K562 (cell line): ENCODE measurements around the gene NOXRED1. TPM values are rescaled to one million over a fixed set of nuclear protein-coding genes. Genes with fewer than 3 reads are reported as not detected.

ENCODE experiments used
- ZNF695 ChIP-seq: fragments of 450-650 bp; formaldehyde crosslinking; IDR thresholded peaks from 2 replicates; pipeline ENCODE4 v1.4.0; 2020; ENCODE audit warnings: mild to moderate bottlenecking, moderate library complexity
- polyA plus RNA-seq, 8 experiments: library from polyadenylated mRNA; depleted of rRNA in 4 of 8; stranded (reverse) in 5 of 8; unstranded in 3 of 8; fragments of >200 nt; fragmentation: Nextera tagmentation in 2 of 8; fragmentation: Illumina TruSeq in 1 of 8; extraction: Ambion mirVana in 2 of 8; extraction: Trizol in 1 of 8; gene quantifications; 2 replicates each; pipeline versions ENCODE4 v1.2.1 to v1.2.3, GENCODE V29; 2011 to 2014; ENCODE audit warnings: inconsistent platforms in 1 of 8, missing spikeins in 1 of 8
- total RNA-seq, 7 experiments: library from RNA; depleted of rRNA in 6 of 7; stranded (reverse); fragments of >200 nt in 6 of 7; fragmentation: Illumina TruSeq in 2 of 7; extraction: Trizol in 2 of 7; gene quantifications; 2 replicates each; pipeline versions ENCODE4 v1.2.1 to v1.2.3, GENCODE V29; 2011 to 2021; ENCODE audit warnings: low replicate concordance in 1 of 7
- TF ChIP-seq, protein P1 (sequence below): IDR thresholded peaks from 3 replicates; pipeline ENCODE4 v1.6.1; 2011; ENCODE audit warnings: borderline replicate concordance, mild to moderate bottlenecking; ENCODE audit not compliant: insufficient read length, insufficient read depth
- TF ChIP-seq, protein P2 (sequence below): fragments of 450-650 bp; IDR thresholded peaks from 2 replicates; pipeline ENCODE4 v1.7.0; 2016; ENCODE audit warnings: borderline replicate concordance
- TF ChIP-seq, protein P3 (sequence below): fragments of 250-450 bp; sonication (Bioruptor Pico); IDR thresholded peaks from 2 replicates; pipeline ENCODE4 v1.4.0; 2020; ENCODE audit warnings: mild to moderate bottlenecking, moderate library complexity

The NOXRED1 gene
- total and polyA plus RNA-seq, 9 of the 15 experiments (the other 6 are each of a cell fraction or from before 2014, with no cell fraction given) = 0.15 to 0.85 (median 0.30) TPM

DNA sequence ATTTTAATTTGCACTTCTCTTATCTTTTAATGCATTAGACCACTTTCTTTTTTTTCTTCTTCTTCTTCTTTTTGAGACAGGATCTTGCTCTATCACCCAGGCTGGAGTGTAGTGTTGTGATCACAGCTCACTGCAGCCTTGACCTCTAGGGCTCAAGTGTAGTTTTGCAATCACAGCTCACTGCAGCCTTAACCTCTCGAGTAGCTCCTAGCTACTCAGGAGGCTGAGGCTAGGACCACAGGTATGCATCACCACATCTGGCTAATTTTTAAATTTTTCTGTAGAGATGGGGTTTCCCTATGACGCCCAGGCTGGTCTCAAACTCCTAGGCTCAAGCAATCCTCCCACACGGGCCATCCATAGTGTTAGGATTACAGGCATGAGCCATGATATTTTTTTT, 59.2 kb downstream of the NOXRED1 start (continued):
- TF ChIP-seq, protein P1, sequence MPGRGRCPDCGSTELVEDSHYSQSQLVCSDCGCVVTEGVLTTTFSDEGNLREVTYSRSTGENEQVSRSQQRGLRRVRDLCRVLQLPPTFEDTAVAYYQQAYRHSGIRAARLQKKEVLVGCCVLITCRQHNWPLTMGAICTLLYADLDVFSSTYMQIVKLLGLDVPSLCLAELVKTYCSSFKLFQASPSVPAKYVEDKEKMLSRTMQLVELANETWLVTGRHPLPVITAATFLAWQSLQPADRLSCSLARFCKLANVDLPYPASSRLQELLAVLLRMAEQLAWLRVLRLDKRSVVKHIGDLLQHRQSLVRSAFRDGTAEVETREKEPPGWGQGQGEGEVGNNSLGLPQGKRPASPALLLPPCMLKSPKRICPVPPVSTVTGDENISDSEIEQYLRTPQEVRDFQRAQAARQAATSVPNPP = no peak
- no peak for TF ChIP-seq ZNF695 (CRISPR knock-in tag)
- TF ChIP-seq, protein P2, sequence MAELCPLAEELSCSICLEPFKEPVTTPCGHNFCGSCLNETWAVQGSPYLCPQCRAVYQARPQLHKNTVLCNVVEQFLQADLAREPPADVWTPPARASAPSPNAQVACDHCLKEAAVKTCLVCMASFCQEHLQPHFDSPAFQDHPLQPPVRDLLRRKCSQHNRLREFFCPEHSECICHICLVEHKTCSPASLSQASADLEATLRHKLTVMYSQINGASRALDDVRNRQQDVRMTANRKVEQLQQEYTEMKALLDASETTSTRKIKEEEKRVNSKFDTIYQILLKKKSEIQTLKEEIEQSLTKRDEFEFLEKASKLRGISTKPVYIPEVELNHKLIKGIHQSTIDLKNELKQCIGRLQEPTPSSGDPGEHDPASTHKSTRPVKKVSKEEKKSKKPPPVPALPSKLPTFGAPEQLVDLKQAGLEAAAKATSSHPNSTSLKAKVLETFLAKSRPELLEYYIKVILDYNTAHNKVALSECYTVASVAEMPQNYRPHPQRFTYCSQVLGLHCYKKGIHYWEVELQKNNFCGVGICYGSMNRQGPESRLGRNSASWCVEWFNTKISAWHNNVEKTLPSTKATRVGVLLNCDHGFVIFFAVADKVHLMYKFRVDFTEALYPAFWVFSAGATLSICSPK = no peak
- TF ChIP-seq, protein P3, sequence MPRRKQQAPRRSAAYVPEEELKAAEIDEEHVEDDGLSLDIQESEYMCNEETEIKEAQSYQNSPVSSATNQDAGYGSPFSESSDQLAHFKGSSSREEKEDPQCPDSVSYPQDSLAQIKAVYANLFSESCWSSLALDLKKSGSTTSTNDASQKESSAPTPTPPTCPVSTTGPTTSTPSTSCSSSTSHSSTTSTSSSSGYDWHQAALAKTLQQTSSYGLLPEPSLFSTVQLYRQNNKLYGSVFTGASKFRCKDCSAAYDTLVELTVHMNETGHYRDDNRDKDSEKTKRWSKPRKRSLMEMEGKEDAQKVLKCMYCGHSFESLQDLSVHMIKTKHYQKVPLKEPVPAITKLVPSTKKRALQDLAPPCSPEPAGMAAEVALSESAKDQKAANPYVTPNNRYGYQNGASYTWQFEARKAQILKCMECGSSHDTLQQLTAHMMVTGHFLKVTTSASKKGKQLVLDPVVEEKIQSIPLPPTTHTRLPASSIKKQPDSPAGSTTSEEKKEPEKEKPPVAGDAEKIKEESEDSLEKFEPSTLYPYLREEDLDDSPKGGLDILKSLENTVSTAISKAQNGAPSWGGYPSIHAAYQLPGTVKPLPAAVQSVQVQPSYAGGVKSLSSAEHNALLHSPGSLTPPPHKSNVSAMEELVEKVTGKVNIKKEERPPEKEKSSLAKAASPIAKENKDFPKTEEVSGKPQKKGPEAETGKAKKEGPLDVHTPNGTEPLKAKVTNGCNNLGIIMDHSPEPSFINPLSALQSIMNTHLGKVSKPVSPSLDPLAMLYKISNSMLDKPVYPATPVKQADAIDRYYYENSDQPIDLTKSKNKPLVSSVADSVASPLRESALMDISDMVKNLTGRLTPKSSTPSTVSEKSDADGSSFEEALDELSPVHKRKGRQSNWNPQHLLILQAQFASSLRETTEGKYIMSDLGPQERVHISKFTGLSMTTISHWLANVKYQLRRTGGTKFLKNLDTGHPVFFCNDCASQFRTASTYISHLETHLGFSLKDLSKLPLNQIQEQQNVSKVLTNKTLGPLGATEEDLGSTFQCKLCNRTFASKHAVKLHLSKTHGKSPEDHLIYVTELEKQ (CRISPR knock-in tag) = no peak
